NCI-H1694 treated with DMSO at 0.1 percent for 48 hours (cell line): ENCODE measurements around the gene IGFLR1.
"Not testable (repeated sequence)": the region's sequence is repeated elsewhere in the genome, so short reads cannot be mapped to it uniquely, and the experiment has no call there.

Experiments used
- DNase-seq: peaks from one replicate; lab custom pipeline; 2025; lab: John Stamatoyannopoulos, UW

IGFLR1 gene

DNA sequence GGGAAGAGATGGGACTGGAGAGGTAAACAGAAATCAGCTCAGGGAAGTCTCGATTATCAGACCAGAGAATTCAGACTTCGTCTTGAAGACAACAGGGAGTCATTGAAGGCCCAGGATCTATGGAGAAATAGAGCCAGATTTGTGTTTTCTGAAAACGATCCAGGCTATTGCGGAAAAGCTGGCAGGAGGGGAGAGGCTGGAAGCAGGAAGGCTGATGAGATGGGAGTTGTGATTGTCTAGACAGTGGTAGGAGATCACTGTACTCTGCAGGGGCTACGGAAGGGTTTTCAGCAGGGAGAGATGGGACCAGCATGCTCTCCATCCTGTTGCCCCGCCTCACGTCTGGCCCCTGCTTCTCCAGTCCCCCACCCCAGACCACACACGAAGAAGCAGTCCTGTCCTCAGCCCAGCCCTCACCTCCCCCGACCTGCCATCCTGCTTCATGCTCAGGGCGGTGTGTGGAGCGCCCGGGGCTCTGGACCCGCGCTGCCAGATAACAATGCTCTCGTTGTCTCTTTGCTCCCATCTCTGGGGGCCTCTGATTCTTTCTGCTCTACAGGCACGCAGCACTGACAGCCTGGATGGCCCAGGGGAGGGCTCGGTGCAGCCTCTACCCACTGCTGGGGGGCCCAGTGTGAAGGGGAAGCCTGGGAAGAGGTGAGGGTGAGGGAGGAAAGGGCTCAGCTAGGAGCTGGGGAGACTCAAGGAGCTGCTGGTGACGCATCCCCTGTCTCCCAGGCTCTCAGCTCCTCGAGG is 35.0 kb upstream of the IGFLR1 start:
- no peak for DNase-seq

DNA sequence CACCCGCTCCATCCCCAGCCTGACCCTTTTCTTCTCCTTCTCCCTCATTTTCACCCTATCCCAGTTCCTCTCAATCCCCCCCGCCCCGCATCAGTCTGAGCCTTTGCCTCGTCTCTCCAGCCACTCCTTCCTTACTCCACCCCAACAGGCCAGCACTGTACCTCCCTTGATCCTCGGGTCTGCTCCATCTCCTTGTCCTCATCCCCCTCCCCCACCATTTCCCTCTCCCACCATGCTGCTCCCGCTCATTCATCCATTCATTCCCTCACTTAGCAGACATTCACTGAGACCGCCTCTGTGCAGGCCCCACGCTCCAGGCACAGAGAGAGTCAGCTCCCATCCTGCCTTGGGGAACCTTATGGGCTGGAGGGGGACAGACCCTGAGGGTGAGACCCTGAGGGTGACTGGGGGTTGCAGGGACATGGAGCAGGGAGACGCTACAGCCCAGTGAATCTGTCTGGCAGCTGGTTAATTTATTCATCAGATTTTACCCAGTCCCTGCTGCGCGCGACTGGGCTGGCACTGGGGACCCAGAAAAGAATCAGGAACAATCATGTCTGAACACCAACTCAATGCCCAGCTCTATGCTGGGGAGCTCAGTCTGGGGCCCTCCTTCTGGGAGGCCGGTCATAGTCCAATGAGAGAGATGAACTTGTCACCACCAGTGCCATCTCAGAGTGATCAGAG is 34.0 kb upstream of the IGFLR1 start:
- no peak for DNase-seq

DNA sequence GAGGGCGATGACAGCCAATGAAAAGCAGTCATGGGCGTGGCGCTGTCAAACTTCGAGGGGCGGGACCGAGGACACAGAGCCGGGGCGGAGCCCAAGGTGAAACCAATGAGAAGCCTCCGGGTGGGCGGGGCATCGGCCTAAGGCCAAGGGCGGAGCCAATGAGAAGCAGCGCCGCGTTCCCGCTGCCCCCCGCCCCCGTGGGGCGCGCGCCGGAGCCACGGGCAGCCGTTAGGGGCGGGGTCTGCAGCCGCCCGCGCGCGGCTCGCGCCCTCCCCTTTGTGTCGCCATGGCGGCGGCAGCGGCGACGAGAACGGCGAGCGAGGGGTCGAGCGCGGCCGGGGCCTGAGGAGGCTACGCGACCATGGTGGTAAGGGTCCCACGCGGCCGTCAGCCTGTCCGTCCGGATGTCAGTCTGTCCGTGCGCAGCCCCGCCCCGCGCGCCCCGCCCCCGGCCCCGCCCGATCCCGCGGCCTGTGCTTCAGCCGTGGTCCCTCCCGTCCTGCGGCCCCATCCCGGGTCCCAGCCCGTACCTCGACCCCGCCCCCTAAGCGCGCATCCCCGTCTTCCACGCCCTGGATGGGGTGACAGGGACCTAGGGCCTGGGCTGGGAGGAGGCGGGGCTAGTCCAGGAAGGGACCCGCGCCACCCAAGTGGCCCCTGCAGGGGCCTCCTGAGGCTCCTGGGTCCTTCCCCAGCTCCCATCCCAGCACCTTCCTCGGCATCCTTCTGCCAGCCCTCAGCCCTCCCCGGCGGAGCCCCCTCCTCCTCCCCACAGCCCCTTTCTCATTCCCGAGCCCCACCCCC is 33.2 kb upstream of the IGFLR1 start, which contains the start of gene ARHGAP33:
ARHGAP33 (plus strand) TSS at position 267 of the 804 bp plus-strand sequence; CDS start at position 362, 95 bp downstream.
- peak; percentile 95 for DNase-seq

DNA sequence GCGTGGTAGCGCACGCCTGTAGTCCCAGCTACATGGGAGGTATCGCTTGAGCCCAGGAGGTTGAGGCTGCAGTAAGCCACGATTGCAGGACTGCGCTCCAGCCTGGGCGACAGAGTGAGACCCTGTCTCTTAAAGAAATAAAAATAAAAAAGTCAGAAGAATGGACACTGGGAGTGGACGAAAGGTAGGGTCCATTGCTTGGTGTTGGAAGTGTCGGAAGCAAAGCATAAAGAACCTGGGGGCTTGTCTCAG is 32.7 kb upstream of the IGFLR1 start:
- no peak for DNase-seq

DNA sequence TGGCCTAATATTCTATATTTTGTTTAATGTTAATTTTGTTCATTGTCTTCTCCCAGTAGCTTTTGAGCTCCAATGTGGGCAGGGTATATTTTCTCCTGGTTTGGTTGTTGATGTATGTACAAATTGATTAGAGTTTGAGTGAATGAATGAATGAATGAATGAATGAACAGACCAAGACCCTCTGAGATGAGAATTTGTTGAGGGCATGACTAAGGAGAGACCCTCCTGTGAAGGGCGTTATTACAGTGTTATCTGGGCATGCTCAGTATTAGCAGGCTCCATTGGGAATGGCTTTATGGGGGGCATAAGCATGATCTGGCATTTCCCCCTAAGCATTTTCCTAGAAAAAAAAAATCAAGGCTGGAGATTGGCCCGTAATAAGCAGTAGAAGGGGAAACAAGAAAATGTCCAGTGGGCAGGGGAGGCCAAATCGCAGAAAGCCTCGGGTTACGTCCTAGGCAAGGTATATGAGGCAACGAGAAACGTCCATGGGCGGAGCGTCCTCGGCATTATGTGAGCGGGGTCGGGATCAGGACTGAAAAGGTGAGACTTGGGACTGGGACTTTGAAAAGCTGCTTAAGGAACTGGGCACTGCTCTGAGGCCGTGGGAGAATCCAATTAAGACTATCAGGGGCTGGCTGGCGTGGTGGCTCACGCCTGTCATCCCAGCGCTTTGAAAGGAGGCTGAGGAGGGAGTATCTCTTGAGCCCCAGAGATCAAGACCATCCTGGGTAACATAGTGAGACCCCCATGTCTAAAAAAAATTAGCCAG is 32.2 kb upstream of the IGFLR1 start:
- no peak for DNase-seq

DNA sequence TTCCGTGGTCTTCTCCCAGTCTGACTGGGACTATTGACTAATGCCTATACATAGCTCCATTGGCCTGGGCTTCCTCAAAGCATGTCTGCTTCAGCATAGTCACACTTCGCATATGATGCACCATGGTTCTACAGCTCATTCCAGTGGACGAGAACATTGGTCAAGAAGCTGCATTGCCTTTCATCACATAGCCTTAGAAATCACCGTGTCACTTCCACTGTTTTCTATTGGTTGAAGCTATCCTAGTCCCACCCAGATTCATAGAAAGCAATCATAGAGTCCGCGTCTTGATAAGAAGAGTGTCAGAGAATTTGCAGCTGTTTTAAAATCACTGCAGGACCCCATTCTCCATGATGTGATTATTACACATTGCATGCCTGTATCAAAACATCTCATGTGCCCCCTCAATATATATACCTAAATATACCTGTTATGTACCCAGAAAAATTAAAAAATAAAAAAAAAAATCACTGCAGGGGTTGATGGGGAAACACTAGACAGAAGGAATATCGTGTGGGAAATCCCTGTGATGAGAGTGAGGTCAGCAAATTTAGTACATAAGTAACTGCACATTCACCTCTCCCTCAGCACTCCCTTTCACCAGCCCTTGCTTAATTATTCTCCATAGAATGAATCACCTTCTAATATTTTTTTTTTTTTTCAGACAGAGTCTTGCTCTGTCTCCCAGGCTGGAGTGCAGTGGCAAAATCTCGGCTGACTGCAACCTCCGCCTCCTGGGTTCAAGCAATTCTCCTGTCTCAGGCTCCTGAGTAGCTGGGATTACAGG is 31.0 kb upstream of the IGFLR1 start:
- no peak for DNase-seq

DNA sequence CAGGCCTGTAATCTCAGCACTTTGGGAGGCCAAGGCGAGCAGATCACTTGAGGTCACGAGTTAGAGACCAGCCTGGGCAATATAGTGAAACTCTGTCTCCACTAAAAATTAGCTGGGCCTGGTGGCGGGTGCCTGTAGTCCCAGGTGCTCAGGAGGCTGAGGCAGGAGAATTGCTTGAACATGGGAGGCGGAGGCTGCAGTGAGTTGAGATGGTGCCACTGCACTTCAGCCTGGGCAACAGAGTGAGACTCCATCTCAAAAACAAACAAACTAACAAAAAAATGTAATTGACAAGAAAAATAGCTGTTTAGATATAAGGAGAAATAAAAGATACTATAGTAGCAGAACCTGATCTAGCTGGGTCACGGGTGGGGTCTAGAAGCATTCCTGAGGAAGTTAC is 30.1 kb upstream of the IGFLR1 start:
- DNase-seq: not testable (repeated sequence)

DNA sequence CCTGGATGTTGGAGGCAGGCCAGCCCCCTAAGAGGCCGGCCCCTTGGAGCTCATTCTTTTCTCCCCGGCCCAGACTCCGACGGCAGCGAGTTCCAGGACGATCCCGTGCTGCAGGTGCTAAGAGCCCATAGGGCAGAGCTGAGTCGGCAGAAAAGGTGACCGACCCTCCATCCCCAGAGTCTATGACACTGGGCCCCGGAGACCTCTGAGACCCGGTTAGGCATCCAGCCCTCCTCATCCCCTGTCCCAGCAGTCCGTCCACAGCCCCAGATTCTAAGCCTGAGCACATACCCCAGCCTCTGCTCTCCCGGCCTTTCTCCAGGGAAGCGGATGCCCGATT is 25.8 kb upstream of the IGFLR1 start:
- no peak for DNase-seq

DNA sequence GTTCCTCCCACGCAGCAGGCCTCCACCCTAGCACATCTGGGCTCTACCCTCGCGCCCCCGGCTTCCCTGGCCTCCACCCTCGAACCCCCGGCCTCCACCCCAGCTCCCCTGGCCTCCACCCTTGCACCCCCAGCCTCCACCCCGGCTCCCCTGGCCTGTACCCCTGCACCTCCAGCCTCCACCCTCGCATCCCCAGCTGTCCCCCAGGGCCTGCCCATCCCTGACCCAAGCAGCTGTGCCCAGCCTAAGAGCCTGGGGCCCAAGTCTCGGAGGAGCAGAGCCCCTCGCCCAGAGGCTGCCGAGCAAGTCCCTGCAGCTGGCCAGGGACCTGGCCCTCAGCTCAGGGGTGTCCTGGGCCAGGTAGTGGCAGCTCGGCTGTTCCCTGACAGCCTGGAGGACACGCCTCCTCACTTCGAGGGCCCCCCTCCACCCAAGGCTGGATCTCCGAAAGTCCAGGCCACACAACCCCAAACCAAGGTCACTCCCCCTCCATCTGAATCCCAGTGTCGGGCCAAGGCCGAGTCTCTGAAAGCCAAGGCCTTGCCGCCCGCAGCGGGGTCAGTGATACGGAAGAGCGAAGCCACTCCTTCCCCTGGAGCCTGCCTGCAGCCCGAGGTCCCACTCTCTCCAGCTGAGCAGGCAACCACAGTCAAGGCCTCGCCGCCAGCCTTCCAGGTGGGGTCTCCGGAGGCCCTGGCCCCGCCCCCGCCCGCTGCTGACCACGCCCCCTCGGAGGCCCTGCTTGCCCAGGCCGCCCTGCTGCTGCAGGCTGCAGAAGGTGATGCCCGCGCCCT is 25.2 kb upstream of the IGFLR1 start:
- DNase-seq: no peak

DNA sequence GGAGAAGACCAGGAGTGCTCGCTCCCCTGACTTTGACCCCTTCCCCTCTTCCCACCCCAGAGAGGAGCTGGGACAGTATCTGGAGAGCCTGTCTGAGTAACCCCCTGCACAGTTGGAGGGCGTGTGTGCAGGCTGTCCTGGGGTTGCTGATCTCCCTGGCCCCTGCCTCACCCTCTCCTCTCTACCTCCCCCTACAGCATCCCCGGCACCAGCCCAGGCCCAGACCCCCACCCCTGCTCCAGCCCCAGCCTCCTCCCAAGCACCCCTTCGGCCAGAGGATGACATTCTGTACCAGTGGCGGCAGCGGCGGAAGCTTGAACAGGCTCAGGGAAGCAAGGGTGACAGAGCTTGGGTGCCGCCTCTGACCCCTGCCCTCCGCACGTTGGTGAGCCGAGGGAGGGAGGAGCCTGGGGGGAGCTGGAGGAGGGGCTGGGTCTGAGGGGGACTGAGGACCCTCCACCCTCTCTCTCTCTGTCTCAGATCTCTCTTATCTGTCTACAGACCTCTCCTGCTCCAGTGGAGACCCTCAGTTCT is 24.4 kb upstream of the IGFLR1 start:
- no peak for DNase-seq

DNA sequence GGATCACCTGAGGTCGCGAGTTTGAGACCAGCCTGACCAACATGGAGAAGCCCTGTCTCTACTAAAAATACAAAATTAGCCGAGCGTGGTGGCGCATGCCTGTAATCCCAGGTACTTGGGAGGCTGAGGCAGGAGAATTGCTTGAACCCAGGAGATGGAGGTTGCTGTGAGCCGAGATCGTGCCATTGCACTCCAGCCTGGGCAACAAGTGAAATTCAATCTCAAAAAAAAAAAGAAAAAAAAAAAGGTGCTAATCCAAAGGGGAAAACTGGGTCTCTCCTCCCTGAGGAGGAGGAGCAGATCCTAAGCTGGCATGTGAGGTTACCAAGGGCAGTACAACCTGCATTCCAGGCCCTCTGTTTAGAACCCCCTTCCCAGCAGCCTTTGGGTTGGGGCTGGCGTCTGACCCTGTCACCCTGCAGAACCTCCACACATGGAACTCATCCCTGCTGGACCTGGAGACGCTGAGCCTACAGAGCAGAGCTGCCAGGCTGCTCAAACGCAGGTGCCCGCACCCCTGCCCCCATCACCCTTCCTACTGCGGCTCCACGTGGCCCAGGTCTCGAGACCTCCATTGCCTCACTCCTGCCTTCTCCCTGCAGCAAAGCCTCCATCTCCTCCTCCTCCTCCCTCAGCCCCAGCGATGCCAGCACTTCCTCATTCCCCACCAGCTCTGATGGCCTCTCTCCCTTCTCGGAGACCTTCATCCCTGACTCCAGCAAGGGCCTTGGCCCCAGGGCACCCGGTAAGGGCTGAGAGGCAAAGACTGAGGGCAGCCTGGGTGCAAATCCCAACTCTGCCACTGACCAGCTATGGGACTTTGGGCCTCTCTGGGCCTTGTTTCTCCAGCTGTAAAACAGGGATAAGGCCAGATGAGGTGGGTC is 22.4 kb upstream of the IGFLR1 start:
- DNase-seq: no peak

DNA sequence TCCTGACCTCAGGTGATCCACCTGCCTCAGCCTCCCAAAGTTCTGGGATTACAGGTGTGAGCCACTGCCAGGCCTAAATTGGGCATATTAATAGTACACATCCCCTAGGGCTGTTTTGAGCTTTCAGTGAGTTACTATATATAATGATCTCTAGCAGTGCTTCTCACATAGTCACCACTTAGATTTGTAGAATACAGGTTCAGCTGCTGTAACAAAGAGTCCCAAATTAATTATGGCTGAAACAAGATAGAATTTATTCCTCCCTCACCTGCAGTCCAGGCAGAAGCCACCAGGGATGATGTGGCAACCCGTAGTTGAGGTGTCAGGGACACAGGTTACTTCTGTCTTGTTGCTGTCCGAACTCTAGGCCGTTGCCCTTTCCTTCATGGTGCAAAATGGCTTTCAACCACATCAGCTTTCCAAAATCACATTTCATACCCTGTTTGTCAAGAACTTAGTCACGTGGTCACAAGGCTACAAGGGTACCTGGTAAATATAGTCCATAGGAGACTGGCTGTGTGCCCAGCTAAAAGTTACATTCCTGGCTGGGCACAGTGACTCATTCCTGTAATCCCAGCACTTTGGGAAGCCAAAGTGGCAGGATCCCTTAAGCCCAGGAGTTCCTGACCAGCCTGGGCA is 18.6 kb upstream of the IGFLR1 start:
- DNase-seq: no peak

DNA sequence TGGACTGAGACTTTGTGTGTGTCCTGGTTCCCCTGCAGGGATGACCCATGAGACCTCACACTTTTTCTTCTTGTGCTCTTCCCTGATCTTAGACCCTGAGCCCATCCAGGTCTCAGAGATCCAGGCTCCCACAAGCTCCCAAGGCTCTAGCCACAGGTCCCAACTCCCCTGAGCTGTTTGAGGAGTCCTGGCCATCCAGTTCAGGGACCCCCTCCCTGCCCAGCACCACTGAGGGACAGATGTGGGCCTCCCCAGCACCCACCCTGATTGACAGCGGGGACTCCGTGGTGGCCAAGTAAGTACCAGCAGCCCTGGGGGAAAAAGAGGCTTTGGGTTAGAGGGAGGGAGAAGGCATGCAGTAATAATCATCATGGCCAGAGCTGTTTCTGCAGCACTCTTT is 17.4 kb upstream of the IGFLR1 start:
- DNase-seq: no peak

DNA sequence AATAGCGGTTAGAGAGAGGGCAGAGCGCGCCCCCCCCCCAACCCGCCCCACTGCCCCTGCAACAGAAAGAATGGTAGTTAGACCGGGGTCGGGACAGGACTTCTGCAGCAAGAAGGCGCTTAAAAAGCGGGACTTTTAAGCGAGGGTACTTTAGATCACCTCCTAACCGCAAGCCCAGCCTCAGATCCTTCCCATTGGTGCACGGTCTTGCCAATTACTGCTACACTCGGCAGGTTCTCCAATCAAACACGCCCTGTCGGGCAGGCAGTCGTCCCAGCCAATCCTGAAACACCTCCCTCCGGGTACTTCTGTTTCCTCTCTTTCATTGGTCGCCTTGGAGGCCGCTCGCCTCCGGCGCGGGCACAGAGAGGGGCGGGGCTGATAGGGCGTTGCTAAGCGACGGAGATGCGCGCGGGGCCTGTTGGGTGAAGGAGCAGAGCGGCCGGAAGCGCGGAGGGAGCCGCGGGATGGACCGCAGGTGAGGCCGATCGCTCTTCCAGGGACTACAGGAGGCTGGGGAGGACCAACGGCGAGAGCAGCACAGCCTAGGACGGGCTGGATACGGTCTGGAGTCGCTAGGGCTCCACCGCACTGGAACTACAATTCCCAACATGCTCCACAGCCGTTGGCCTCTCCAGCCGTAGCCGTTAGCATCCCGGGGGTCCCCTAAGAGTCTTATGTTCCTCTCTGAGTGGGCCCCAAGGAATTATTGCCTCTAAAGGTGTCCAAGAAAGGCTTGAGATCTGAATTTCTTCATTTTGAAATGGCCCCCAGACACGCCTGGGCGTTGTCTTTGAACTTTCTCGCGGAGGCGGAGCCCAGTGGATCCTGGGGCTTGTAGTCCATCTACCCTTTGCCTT is 15.7 kb upstream of the IGFLR1 start, which contains the start of gene PROSER3:
PROSER3 (plus strand) TSS at position 428 of the 860 bp plus-strand sequence; CDS start at position 468, 40 bp downstream.
- DNase-seq: peak; percentile 99

DNA sequence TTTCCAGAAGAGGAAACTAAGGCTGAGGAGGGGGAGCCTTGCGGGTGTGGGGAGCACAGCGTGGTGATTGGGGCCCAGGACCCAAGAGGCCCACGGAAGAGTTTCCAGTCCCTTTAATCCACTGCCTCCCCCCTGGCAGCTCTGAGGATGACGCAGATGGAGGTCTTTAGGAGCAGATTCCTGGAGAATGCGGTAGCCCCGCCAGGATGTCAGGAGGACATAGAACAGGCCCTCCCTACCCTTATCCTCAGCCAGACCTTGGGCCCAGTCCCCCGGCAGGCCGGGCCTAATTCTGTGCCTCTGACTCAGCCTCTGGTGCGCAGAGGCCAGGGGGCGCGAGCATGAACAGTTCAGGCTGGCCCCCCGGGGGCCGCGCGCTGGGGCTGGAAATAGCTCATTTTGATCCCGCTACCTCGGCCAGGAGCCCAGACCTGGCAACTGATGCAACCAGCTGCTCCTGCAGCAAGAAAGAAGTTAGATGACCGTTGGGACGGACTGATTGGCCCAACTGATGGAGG is 15.0 kb upstream of the IGFLR1 start:
- DNase-seq: peak; percentile 46

DNA sequence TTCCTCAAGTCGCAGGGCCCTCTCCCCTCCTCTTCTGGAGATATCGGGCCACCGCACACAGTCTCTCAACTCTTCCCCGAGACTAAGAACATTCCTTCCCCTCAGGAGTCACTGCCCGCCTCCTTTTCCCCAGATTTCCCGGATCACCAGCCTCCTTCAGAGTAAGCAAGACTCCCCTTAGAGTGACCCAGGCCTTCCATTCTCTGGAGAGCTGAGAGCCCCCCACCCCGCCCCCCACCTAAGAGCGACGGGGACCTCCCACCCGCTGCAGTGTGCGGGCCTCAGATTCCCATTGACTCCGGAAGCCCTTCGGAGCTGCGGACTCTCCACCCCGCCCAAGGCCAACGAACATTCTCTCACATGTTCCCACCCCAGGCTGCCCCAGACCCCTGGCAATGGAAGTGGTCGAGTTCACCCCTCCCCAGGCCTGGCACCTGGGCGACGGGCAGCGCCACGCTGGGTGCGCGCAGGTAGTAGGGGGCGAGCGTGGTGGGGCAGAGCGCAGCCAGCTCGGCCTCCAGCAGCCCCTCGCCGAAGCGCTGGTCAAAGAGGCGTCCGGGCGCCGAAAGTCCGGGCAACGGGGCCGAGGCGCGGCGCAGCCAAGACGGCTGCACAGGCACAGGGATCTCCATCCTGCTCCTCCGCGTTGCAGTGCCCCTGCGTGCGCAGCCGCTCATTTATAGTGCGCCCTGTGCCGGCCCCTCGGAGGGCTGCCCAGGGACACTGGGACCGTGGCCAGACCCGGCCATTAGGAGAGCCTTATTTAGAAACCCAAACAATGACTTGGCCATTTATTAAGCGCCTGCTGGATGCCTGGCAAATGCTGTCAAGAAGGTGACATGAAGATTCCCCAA is 14.4 kb upstream of the IGFLR1 start, which contains the start of gene HSPB6:
HSPB6 (minus strand) TSS at position 653 of the 854 bp plus-strand sequence; CDS start at position 632, 21 bp downstream.
- no peak for DNase-seq
